Smooth muscle cell (in vitro differentiated cells): ENCODE results near the gene ING1. TPM values are rescaled to one million over a fixed set of nuclear protein-coding genes. Genes with fewer than 3 reads are reported as not detected.

ENCODE experiments used
- DNase-seq: peaks from one replicate; lab custom pipeline; 2025; ENCODE audit not compliant: unreplicated experiment; lab: John Stamatoyannopoulos, UW
- H2AFZ ChIP-seq: fragments of 200-600 bp; sonication (generic); 2 replicates; pipeline ENCODE4 v1.6.0; 2016; ENCODE audit warnings: antibody characterized with exemption, low read depth, mild to moderate bottlenecking
- H3F3A ChIP-seq: fragments of 200-600 bp; sonication (generic); 2 replicates; pipeline ENCODE4 v1.6.0; 2017; ENCODE audit warnings: antibody characterized with exemption, low read depth
- H3K27ac ChIP-seq: fragments of 200-600 bp; sonication (generic); 2 replicates; pipeline ENCODE4 v1.5.1; 2016; ENCODE audit warnings: low read depth, mild to moderate bottlenecking
- H3K27me3 ChIP-seq: fragments of 200-600 bp; sonication (generic); 2 replicates; pipeline ENCODE4 v1.6.1; 2016; ENCODE audit warnings: low read depth, mild to moderate bottlenecking
- H3K36me3 ChIP-seq: fragments of 200-600 bp; sonication (generic); 2 replicates; pipeline ENCODE4 v1.5.1; 2016; ENCODE audit warnings: low read depth
- H3K4me1 ChIP-seq: fragments of 200-600 bp; sonication (generic); 2 replicates; pipeline ENCODE4 v1.5.1; 2016; ENCODE audit warnings: low read depth
- H3K4me2 ChIP-seq: fragments of 200-600 bp; sonication (generic); 2 replicates; pipeline ENCODE4 v1.6.0; 2016; ENCODE audit warnings: mild to moderate bottlenecking
- H3K4me3 ChIP-seq: fragments of 200-600 bp; sonication (generic); 2 replicates; pipeline ENCODE4 v1.5.1; 2016; ENCODE audit warnings: mild to moderate bottlenecking
- H3K79me2 ChIP-seq: fragments of 200-600 bp; sonication (generic); 2 replicates; pipeline ENCODE4 v1.6.0; 2016; ENCODE audit warnings: low read depth, mild to moderate bottlenecking
- H3K9ac ChIP-seq: fragments of 200-600 bp; sonication (generic); 2 replicates; pipeline ENCODE4 v1.6.0; 2016; ENCODE audit warnings: low read depth
- H3K9me3 ChIP-seq: fragments of 200-600 bp; sonication (generic); replicated peaks from 2 replicates; pipeline ENCODE4 v1.5.1; 2016; ENCODE audit warnings: low read depth
- H4K20me1 ChIP-seq: fragments of 200-600 bp; sonication (generic); 2 replicates; pipeline ENCODE4 v1.6.0; 2016; ENCODE audit warnings: low read depth
- CTCF ChIP-seq: fragments of 200-600 bp; sonication (generic); IDR thresholded peaks from 2 replicates; pipeline ENCODE4 v1.5.1; 2017; ENCODE audit warnings: borderline replicate concordance, mild to moderate bottlenecking, antibody characterized with exemption; ENCODE audit not compliant: insufficient read depth, poor library complexity, severe bottlenecking
- WGBS: methylation state at CpG from one replicate; pipeline ENCODE4 v1.1.7; 2016; ENCODE audit warnings: low lambda C conversion rate; 5-methylcytosine and 5-hydroxymethylcytosine counted together
- polyA plus RNA-seq: library from polyadenylated mRNA; unstranded; fragments of >200 nt; fragmentation: Nextera tagmentation; extraction: Ambion mirVana; gene quantifications from 2 replicates; pipeline ENCODE4 v1.2.1, GENCODE V29; 2016
- total RNA-seq: library from RNA; depleted of rRNA; stranded (reverse); fragments of >200 nt; gene quantifications from 2 replicates; pipeline ENCODE4 v1.2.3, GENCODE V29; 2014

The ING1 gene
- total and polyA plus RNA-seq, 2 experiments from 2014 or later: 13.8 to 29.3 TPM

- Histone ChIP-seq H3K4me2 (no peak overlapping the region), H4K20me1 (no peaks in the 10 kb centered on the region), H3K9me3 (no peaks in the 10 kb centered on the region), H3K9ac (no peak overlapping the region), H3K27me3 (no peaks in the 10 kb centered on the region), H3K4me1 (peaks cover 12% of the 10 kb centered on the region), H3K36me3 (no peaks in the 10 kb centered on the region), H3F3A (no peaks in the 10 kb centered on the region), H3K4me3 (no peak overlapping the region), H2AFZ (no peak overlapping the region), H3K27ac (no peak overlapping the region), H3K79me2 (no peaks in the 10 kb centered on the region)
- DNase-seq: no peak
- no peak for TF ChIP-seq CTCF
- WGBS: 79% methylated on average over 4 of the region's 4 CpGs
Measured at GRCh38 chr13:110758195-110758805, 44.8 kb downstream of the ING1 start.

GRCh38 chr13:110759710-110760109, 46.2 kb downstream of the ING1 start:
- DNase-seq: no peak
- no peaks in the 10 kb centered on the region for H3K36me3 ChIP-seq
- no peaks in the 10 kb centered on the region for H4K20me1 ChIP-seq
- no peaks in the 10 kb centered on the region for H3K9me3 ChIP-seq
- H3K4me2 ChIP-seq: no peak overlapping the region
- WGBS: 88% methylated on average over 4 of the region's 4 CpGs
- H3K27ac ChIP-seq: no peak overlapping the region
- H2AFZ ChIP-seq: no peak overlapping the region
- no peak overlapping the region for H3K9ac ChIP-seq
- TF ChIP-seq CTCF: no peak
- H3K4me1 ChIP-seq: peaks cover 12% of the 10 kb centered on the region
- no peaks in the 10 kb centered on the region for H3K27me3 ChIP-seq
- no peaks in the 10 kb centered on the region for H3K79me2 ChIP-seq
- no peaks in the 10 kb centered on the region for H3F3A ChIP-seq
- no peak overlapping the region for H3K4me3 ChIP-seq

- no peaks in the 10 kb centered on the region for H4K20me1 ChIP-seq
- no peak overlapping the region for H2AFZ ChIP-seq
- no peaks in the 10 kb centered on the region for H3K36me3 ChIP-seq
- no peak overlapping the region for H3K27ac ChIP-seq
- H3K79me2 ChIP-seq: no peaks in the 10 kb centered on the region
- no peak for TF ChIP-seq CTCF
- no peaks in the 10 kb centered on the region for H3F3A ChIP-seq
- no peak overlapping the region for H3K4me3 ChIP-seq
- DNase-seq: no peak
- no peak overlapping the region for H3K4me2 ChIP-seq
- peaks cover 11% of the 10 kb centered on the region for H3K4me1 ChIP-seq
- WGBS: 98% methylated on average over 6 of the region's 6 CpGs
- H3K9me3 ChIP-seq: no peaks in the 10 kb centered on the region
- H3K27me3 ChIP-seq: no peaks in the 10 kb centered on the region
- no peak overlapping the region for H3K9ac ChIP-seq
Measured at GRCh38 chr13:110760611-110761010, 47.1 kb downstream of the ING1 start.
